Tracheal epithelial cell (primary cell): ENCODE results near the gene KRTAP3-2. TPM values are rescaled to one million over a fixed set of nuclear protein-coding genes. Genes with fewer than 3 reads are reported as not detected.

ENCODE experiments used
- total RNA-seq: library from RNA; depleted of rRNA; stranded (reverse); fragments of >200 nt; gene quantifications from 2 replicates; pipeline ENCODE4 v1.2.1, GENCODE V29; 2014

KRTAP3-2 gene
- not detected in 2 replicates for total RNA-seq

DNA sequence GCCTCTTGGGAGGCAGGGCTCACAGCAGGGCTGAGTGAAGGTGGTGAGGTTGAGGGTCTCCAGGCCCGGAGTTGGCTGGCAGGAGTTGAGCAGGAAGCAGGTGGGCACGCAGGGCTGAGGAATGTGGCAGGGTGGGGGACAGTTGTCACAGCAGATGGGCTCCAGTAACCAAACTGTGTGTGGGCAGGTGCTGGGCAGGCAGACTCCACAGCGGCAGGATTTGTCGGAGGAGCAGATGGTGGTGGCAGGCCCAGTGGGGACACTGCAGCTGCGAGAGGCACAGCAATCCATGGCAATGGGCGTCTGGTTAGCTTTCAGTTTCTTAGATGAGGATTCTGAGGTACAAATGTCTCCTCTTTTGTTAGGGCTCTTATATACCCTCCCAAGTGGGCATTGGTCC, at the start of gene KRTAP3-2:
Gene KRTAP3-2 (minus strand): TSS at position 344 of the 400 bp plus-strand sequence. CDS start 53 bp downstream, at position 291.

DNA sequence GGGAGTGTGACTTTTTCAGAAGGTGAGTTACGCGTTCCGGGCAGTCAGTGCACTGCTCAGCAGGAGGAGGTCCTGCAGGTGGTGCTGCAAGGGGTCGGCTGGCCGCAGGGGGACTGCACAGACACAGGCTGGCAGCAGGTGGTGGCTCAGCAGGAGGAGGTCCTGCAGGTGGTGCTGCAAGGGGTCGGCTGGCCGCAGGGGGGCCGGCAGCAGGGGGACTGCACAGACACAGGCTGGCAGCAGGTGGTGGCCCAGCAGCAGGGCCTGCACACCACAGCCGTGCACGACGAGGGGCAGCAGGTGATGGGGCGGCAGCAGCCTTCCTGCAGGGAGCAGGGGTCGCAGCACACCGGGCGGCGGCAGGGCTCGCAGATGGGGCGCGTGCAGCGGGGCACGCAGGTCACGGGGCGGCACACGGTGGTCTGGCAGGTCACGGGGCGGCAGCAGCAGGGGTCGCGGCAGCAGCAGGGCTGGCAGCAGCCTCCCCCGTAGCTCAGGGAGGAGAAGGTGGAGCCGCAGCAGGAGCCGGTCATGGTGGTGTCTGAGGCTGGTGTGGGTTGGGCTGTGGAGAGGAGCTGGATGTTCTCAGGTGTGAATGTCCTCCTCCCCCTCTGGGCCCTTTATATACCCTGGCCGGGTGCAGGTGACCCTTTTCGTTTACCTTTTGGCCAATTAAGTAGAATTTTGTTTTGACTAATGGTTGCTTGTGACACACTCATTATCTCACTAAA, 47.2 kb upstream of the KRTAP3-2 start, which contains the start of gene KRTAP2-1:
Gene KRTAP2-1 (minus strand): TSS at position 582 of the 731 bp plus-strand sequence. CDS start 49 bp downstream, at position 533.

GRCh38 chr17:41040783-41041571, 41.3 kb upstream of the KRTAP3-2 start, which contains the start of gene KRTAP1-1:
KRTAP1-1 (minus strand) TSS chr17:41041450; CDS start chr17:41041397, 53 bp downstream.

GRCh38 chr17:41034346-41034935, 34.7 kb upstream of the KRTAP3-2 start, which contains the start of gene KRTAP1-3:
KRTAP1-3 (minus strand) TSS chr17:41034874; CDS start chr17:41034821, 53 bp downstream.

DNA sequence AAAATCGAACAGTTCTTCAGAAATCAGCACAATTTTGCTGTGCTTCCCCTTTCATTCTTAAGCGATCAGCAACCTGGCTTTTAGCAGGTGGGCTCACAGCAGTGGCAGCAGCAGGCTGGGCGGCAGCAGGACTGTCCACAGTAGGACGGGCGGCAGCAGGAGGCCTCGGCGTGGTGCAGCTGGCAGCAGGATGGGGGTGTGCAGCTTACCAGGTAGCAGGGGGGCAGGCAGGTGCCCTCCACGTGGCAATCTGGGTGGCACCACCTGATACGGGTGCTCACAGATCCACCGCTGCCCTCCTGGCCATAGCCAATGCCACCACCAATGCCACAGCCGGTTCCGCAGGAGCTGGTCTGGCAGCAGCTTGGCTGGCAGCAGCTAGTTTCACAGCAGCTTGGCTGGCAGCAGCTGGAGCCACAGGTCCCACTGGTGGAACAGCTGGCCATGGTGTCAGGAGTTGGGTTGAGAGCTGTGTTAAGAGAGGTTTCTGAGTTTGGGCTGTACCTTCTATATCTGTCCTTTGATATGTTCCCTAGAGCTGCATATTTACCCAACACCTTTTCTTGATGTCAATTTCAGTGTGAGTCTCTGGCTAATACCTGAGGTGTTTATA, 30.0 kb upstream of the KRTAP3-2 start, which contains the start of gene KRTAP1-4:
Gene KRTAP1-4 (minus strand): TSS at position 563 of the 613 bp plus-strand sequence. CDS start 117 bp downstream, at position 446.

DNA sequence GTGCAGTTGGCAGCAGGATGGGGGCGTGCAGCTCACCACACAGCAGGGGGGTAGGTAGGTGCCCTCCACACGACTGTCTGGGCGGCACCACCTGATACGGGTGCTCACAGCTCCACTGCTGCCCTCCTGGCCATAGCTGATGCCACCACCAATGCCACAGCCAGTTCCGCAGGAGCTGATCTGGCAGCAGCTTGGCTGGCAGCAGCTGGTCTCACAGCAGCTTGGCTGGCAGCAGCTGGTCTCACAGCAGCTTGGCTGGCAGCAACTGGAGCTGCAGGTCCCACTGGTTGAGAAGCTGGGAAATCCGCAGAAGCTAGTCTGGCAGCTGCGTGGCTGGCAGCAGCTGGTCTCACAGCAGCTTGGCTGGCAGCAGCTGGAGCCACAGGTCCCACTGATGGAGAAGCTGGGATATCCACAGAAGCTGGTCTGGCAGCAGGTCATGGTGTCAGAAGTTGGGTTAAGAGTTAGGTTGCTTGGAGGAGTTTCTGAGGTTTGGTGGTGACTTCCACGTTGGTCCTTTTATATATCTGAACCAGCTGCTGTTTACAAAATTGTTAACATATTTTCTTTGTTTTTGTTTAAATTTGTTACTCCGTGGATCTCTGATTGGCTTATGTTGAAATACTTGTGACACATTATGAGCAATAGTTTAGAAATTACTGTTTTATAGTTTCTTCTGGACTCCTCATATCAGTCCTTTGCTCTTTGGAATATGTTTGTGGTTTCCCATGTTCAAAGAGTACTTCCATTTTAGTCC, 27.2 kb upstream of the KRTAP3-2 start, which contains the start of gene KRTAP1-5:
Gene KRTAP1-5 (minus strand): TSS at position 494 of the 757 bp plus-strand sequence. CDS start 53 bp downstream, at position 441.

DNA sequence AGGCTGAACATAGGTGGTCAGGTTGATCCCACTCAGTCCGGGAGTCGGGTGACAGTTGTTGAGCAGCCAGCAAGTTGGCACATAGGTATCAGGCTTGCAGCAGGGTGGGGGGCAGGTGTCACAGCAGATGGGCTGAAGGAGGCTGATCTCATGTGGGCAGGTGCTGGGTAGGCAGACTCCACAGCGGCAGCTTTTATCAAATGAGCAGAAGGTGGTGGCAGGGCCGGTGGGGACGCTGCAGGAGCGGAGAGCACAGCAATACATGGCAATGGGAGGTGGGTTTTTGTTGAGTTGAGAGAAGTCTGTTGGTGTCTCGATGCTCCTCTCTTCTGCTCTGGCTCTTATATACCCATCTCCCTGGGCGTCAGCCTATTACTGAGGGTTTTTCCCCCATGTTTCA, 9.1 kb upstream of the KRTAP3-2 start, which contains the start of gene KRTAP3-1:
Gene KRTAP3-1 (minus strand): TSS at position 318 of the 400 bp plus-strand sequence. CDS start 54 bp downstream, at position 264.

GRCh38 chr17:40993839-40994238, 5.9 kb downstream of the KRTAP3-2 start, which contains the start of gene KRTAP3-3:
KRTAP3-3 (minus strand) TSS chr17:40994164; CDS start chr17:40994097, 67 bp downstream.

GRCh38 chr17:40984226-40984625, 15.5 kb downstream of the KRTAP3-2 start, which contains the start of gene KRT40:
KRT40 (minus strand) TSS chr17:40984326; CDS start chr17:40984273, 53 bp downstream.

DNA sequence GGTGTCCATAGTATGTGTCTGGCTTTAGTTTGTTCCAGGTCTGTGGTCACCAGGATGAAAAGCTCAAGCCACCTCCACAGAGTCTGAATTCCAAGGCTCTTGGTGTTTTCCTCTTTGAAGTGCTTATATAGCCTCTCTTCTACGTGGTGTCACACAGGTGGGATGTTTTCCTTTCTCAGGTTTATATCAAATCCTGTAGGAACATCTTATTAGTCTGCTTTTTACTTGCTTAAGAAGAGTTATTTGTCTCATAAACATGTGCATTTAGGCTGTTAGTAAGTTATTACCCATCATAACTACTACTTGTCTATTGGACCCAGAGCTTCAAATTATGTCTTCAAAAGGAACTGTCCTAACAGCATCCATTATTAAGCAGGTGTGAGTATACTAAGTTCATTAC, 32.9 kb downstream of the KRTAP3-2 start, which contains the start of gene KRT39:
Gene KRT39 (minus strand): TSS at position 101 of the 400 bp plus-strand sequence. CDS start 92 bp downstream, at position 9.

Other genes starting within 250 kb of the KRTAP3-2 start
- not detected in 2 replicates for gene KRT25, start 244.6 kb downstream of the KRTAP3-2 start, total RNA-seq
- gene KRT26, start 227.7 kb downstream of the KRTAP3-2 start, total RNA-seq, result not detected in 2 replicates
- gene KRT27, start 217.4 kb downstream of the KRTAP3-2 start, total RNA-seq, result not detected in 2 replicates
- not detected in 2 replicates for gene KRT28, start 199.9 kb downstream of the KRTAP3-2 start, total RNA-seq
- 2.3 and 2.9 TPM in 2 replicates for gene KRT10, start 177.3 kb downstream of the KRTAP3-2 start, total RNA-seq
- not detected in 2 replicates for gene KRT12, start 132.7 kb downstream of the KRTAP3-2 start, total RNA-seq
- not detected in 2 replicates for gene KRT20, start 114.7 kb downstream of the KRTAP3-2 start, total RNA-seq
- gene KRT23, start 62.3 kb downstream of the KRTAP3-2 start, total RNA-seq, result 7.2 and 148 TPM in 2 replicates
- gene KRT39, start 33.0 kb downstream of the KRTAP3-2 start, total RNA-seq, result not detected in 2 replicates
- not detected in 2 replicates for gene KRT40, start 15.6 kb downstream of the KRTAP3-2 start, total RNA-seq
- not detected in 2 replicates for gene KRTAP3-3, start 5.7 kb downstream of the KRTAP3-2 start, total RNA-seq
- not detected in 2 replicates for gene KRTAP3-1, start 9.2 kb upstream of the KRTAP3-2 start, total RNA-seq
- gene KRTAP1-5, start 27.3 kb upstream of the KRTAP3-2 start, total RNA-seq, result 0.24 TPM in 1 of 2 replicates, not detected in the other
- not detected in 2 replicates for gene KRTAP1-4, start 30.3 kb upstream of the KRTAP3-2 start, total RNA-seq
- not detected in 2 replicates for gene KRTAP1-3, start 35.0 kb upstream of the KRTAP3-2 start, total RNA-seq
- 0.24 TPM in 1 of 2 replicates, not detected in the other for gene KRTAP1-1, start 41.5 kb upstream of the KRTAP3-2 start, total RNA-seq
- not detected in 2 replicates for gene KRTAP2-1, start 47.4 kb upstream of the KRTAP3-2 start, total RNA-seq
- gene KRTAP2-2, start 55.3 kb upstream of the KRTAP3-2 start, total RNA-seq, result not detected in 2 replicates
- gene KRTAP2-3, start 60.2 kb upstream of the KRTAP3-2 start, total RNA-seq, result 2.9 TPM in 1 of 2 replicates, not detected in the other
- gene KRTAP2-4, start 66.0 kb upstream of the KRTAP3-2 start, total RNA-seq, result not detected in 2 replicates
- not detected in 2 replicates for gene KRTAP4-7, start 84.2 kb upstream of the KRTAP3-2 start, total RNA-seq
- not detected in 2 replicates for gene KRTAP4-8, start 98.2 kb upstream of the KRTAP3-2 start, total RNA-seq
- not detected in 2 replicates for gene KRTAP4-16, start 102.3 kb upstream of the KRTAP3-2 start, total RNA-seq
- gene KRTAP4-9, start 105.5 kb upstream of the KRTAP3-2 start, total RNA-seq, result not detected in 2 replicates
- gene KRTAP4-11, start 118.5 kb upstream of the KRTAP3-2 start, total RNA-seq, result not detected in 2 replicates
- not detected in 2 replicates for gene KRTAP4-12, start 124.3 kb upstream of the KRTAP3-2 start, total RNA-seq
- gene KRTAP4-6, start 140.6 kb upstream of the KRTAP3-2 start, total RNA-seq, result not detected in 2 replicates
- not detected in 2 replicates for gene KRTAP4-5, start 149.9 kb upstream of the KRTAP3-2 start, total RNA-seq
- gene KRTAP4-4, start 160.8 kb upstream of the KRTAP3-2 start, total RNA-seq, result not detected in 2 replicates
- gene KRTAP4-3, start 168.3 kb upstream of the KRTAP3-2 start, total RNA-seq, result not detected in 2 replicates
- not detected in 2 replicates for gene KRTAP4-2, start 178.3 kb upstream of the KRTAP3-2 start, total RNA-seq
- gene KRTAP4-1, start 185.0 kb upstream of the KRTAP3-2 start, total RNA-seq, result not detected in 2 replicates
- not detected in 2 replicates for gene KRTAP9-1, start 190.0 kb upstream of the KRTAP3-2 start, total RNA-seq
- gene KRTAP9-2, start 226.7 kb upstream of the KRTAP3-2 start, total RNA-seq, result not detected in 2 replicates
- gene KRTAP9-3, start 232.5 kb upstream of the KRTAP3-2 start, total RNA-seq, result not detected in 2 replicates
- not detected in 2 replicates for gene KRTAP9-8, start 238.1 kb upstream of the KRTAP3-2 start, total RNA-seq
- gene KRTAP9-4, start 249.8 kb upstream of the KRTAP3-2 start, total RNA-seq, result not detected in 2 replicates